GM18909 (cell line): Measurements from ENCODE around the gene TENT4B.

Experiments used
- ATAC-seq: cut with Tn5 transposase; IDR thresholded peaks from one replicate; pipeline ENCODE4 v1.9.1; 2021; ENCODE audit warnings: mild to moderate bottlenecking; ENCODE audit not compliant: unreplicated experiment, poor library complexity

Gene TENT4B

DNA sequence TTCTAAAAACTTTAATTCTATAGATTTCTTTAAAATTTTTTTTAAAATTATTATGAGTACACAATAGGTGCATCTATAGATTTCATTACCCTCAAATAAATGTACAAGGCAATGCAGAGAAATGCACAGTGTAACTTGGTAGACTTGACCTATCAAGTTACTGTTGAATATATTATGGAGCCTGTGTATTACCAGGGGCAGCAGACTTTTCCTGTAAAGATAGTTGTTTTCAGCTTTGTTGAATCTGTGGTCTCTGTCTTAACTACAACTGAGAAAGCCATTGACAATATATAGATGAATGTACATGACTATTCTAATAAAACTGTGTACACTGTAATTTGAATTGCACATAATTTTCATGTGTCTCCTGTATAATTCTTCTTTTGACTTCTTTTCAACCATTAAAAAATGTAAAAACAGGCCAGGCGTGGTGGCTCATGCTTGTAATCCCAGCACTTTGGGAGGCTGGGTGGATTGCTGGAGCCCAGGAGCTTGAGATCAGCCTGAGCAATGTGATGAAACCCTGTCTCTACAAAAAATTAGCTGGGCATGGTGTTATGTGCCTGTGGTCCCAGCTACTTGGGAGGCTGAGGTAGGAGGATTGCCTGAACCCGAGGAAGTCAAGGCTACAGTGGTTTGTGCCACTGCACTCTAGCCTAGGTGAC, 39.4 kb downstream of the TENT4B start:
- ATAC-seq = no peak

DNA sequence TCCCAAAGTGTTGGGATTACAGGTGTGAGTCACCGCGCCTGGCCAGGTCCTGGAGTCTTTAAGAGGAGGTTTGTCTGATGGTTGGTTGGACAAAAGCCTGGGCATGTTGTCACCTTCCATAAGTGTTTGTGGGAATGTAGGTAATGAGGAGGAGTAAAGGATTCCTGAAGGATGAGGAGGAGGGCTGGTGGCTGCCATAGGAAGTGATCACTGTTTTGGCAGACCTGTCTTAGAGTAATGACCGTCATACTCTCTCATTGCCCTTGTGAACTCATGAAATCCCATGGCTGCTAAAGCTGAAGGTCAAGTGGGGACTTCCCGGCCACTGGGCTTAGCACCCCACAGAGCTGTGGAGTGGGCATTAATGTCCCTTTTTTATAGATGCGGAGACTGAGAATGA, 40.5 kb downstream of the TENT4B start:
- no peak for ATAC-seq

DNA sequence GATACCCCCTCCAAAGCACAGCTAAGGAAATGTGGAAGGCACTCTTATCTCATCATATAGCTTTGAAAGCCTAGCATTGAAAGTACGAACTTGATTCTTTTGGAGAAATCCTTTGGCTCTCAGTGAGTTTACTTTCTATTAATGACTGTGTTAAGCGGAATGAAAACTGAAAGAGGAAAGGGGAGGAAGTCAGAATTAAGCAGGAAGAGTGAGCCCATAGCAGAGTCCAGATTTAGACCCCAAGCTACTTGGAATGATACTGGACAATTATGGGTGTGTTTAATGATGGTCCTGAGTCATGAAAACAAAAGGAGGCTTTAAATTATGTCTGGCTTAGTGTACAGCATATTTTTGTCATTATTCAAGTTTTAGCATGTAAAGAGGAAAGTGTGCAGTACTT, 42.2 kb downstream of the TENT4B start:
- ATAC-seq = no peak

- no peak for ATAC-seq
These were observed 42.6 kb downstream of the TENT4B start for GRCh38 chr16:50195756-50196155.

DNA sequence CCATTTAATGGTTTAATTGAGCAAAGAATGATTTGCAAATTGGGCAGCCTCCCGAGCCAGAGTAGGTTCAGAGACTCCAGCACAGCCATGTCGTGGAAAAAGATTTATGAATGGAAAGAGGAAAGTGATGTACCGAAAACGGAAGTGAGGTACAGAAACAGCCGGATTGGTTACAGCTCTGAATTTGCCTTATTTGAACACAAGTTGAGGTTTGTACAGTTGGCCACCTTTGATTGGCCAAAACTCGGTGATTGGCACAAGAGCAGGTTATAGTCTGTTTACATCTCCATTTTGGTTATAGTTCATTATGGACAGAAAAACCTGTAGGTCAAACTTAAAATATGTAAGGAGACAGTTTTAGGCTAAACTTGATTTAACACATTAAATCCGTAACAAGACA, 44.5 kb downstream of the TENT4B start:
- no peak for ATAC-seq

DNA sequence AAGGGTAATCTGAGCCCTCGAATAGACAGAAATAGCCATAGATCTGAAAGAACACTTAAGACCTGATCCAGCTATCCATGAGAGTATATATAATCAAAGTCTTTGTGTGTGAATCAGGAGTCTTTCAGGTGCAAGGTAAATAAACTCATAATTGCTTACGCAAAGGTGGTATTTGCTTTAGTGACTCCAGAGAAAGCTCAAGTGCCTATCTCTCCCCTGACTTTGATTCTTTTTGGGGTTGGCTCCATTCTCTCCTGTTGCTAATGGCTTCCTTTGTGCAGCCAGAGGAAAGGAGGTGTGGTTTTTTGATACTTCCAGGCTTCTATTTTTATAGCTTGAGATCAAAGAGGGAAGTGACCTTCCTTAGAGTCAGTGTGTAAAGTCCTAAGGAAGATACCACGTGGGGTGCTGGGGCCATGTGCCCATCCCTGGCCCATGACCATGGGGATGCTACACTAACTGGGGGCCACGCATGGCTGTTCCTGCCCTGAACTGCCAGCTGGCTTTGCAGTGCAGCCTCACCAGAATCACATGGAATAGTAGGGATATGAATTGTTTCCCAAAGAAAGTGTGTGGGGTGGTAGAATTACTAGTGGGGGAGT, 45.8 kb downstream of the TENT4B start:
- ATAC-seq = no peak

DNA sequence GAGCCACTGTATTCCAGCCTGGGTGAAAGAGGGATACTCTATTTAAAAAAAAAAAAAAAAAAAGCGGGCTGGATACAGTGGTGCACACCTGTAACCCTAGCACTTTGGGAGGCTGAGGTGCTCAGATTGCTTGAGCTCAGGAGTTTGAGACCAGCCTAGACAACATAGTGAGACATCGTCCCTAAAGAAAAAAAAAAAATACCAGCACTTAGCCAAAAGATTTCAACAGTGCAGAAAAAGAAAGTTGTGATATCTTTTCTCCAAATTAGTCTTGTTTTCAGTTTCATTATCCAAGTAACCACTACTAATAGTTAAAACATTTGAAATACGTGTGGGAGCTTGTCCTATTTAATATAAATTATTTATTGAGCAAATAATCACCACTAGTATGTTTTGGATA, 48.7 kb downstream of the TENT4B start:
- ATAC-seq = no peak

DNA sequence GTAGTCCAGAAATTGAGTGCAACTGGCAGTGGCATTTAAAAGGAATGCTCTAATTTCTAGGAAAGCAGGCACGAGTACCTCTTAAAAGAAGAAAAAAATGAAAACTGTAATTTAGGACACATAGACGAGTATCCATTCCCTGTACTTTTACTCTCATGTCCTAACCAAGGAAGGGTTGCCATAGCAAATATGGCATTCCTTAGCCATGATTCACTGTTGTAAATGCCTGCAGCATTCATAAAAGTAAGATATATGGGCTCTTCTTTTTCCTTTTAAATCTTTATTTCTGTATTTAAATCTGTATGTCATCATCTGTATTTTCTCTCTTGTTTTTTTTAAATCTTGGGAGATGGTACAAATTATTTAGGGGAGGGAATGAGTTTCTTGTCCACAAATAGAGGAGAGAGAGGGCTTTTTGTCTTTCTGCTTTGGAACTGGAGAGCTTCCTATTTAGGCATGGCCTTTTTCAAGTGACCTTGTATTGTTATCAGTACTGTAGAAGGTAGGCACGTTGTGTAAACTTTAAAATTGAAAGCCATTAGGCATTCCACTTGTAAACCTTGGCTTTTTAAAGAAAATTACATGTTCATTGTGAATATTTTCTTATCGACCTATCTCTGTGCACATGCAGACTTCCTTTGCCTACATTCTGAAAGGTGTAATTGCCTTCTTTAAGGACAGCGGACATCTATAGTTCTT, 50.0 kb downstream of the TENT4B start:
- ATAC-seq = no peak

- ATAC-seq = no peak
These were observed 50.6 kb downstream of the TENT4B start for GRCh38 chr16:50203681-50204080.

GRCh38 chr16:50204453-50205108, 51.5 kb downstream of the TENT4B start:
- no peak for ATAC-seq

GRCh38 chr16:50207652-50208051, 54.5 kb downstream of the TENT4B start:
- ATAC-seq = no peak

DNA sequence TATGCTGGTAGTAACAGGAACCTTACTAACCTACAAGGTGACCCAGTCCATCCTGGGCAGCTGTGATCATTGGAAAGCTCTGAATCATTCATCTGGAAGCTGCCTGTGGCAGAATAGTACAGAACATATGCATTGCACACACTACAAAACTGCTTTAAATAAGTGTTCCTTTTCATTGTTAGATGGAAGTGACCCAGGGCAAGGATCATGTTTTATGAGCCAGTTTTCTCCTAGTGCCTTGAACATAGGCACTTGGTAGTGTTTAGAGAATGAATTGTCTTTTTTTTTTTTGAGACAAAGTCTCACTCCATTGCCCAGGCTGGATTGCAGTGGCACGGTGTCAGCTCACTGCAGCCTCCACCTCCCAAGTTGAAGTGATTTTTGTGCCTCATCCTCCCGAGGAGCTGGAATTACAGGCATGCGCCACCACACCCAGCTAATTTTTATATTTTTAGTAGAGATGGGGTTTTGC, 55.4 kb downstream of the TENT4B start:
- no peak for ATAC-seq

GRCh38 chr16:50209546-50210265, 56.6 kb downstream of the TENT4B start:
- no peak for ATAC-seq

DNA sequence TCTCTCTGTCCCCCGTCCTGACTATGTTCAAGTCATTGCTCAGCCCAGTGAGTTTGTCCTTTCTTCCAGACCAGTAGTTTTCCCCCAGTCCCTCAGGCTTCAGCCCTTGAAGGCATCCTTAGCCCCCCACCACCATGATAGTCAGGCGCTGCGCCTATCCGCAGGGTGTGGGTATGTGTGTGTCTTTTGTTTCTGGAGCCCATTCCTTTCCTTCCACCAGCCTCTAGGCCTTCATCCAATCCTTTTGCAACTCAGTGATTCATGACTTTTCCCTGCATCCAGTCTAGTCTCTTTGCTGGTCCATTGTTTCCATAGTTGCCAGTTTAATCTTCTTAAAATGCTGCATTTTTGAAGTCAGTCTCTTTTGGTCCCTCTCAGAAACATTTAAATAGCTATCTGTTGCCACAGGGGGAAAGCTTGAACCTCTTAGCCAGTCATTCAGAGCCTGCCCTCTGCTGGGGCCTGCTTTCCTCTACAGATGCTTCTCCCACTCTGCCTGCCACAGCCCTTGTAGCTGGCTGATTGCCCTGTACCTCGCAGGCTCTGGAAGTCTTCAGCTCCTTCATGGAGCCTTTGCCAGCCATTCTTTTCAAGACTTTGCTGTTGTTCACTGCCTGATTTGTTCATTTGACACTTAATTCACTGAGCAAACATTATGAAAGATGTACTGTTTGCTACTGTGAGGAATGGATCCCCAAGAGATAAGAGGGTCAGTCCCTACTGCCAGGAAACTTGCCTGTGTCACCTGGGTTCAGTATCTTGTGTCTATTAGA, 57.3 kb downstream of the TENT4B start:
- peak; percentile 86 for ATAC-seq

DNA sequence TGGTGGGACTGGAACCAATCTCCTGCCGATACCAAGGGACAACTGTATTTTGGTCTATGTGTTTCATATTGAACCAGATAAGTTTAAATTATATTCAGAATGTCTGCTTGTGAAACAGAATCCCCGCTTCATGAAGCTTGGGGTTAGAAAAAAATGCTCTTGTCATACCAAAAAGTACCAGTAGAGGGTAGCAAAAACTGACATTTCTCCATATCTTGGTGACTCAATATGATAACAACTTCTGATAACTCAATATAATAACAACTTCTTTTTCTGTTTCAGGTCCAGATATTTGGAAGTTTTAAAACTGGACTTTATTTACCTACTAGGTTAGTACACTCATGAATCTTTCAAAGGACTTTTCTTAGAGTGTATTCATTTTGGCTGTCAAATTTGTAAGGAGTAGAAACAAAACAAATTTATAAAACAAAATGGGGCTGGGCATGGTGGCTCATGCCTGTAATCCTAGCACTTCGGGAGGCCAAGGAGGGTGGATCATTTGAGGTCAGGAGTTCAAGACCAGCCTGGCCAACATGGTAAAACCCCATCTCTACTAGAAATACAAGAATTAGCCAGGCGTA, 60.9 kb downstream of the TENT4B start:
- ATAC-seq = peak; percentile 38

GRCh38 chr16:50215680-50216079, 62.6 kb downstream of the TENT4B start:
- ATAC-seq = no peak

DNA sequence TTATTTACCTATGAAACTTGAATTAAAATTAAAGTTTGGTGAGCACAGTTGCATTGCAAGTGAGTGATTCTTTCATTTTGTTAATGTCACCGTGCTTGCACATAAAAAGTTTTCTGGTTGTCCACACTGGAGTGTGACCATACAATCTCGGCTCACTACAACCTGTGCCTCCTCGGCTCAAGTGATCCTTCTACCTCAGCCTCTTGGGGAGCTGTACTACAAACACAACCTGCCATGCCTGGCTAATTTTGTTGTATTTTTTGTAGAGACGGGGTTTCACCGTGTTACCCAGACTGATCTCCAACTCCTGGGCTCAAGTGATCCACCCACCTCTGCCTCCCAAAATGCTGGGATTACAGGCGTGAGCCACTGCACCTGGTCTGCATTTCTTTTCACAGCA, 63.1 kb downstream of the TENT4B start:
- no peak for ATAC-seq

DNA sequence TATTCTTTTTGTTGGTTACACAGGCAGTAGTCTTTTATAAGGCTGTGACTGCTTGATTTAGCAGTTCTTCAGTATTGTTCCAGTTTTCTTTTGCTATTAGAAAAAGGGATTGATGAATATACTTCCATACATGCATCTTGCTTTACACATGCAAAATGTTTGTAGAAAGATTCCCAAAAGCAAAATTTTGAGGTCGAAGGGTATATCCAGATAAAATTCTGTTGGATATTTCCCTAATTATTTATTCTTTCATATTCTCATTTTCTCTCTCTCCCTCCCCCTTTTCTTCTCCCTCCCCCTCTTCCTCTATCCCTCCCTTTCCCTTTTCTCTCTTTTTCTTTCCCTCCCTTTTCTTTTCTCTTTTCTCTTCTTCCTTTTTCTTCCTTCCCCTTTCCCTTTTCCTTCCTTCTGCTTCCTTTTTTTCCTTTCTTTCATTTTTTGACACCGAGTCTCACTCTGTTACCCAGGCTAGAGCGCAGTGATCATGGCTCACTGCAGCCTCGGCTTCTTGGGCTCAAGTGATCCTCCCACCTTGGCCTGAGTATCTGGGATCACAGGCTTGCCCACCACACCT, 66.4 kb downstream of the TENT4B start:
- ATAC-seq = no peak

DNA sequence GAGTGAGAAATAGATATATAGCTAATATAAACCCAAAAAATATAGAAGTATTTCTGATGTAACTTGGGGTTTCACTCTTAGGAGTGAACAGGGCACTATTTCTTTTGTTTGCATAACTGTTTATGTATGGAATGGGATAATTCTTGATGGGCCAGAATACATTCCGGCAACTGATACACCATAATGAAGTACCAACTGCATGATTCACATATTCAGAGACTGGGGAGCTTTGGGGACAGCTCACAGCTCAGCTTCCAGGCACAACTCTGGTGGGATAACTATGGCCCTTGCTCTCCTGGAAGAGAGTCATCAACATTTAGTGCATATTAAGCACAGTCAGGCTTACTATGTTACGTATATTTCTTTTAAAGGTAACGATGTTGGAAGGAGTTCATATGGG, 71.2 kb downstream of the TENT4B start:
- no peak for ATAC-seq
